Retinal pigment epithelial cell (primary cell): ENCODE results near the gene DCDC1.
"Not testable (repeated sequence)": the region's sequence is repeated elsewhere in the genome, so short reads cannot be mapped to it uniquely, and the experiment has no call there.

ENCODE experiments used
- DNase-seq: peaks from one replicate; pipeline ENCODE4 v3.0.0-alpha.2; 2010; ENCODE audit warnings: low read depth
- H3K4me3 ChIP-seq: 2 replicates; pipeline ENCODE4 v1.5.1; 2011; ENCODE audit warnings: mild to moderate bottlenecking, low read length, control low read depth, moderate library complexity
- CTCF ChIP-seq: conservative IDR thresholded peaks from 2 replicates; pipeline ENCODE4 v1.5.1; 2011; ENCODE audit warnings: low read depth, low read length, control low read depth, inconsistent platforms

The DCDC1 gene

GRCh38 chr11:30984442-30984816, 385.1 kb downstream of the DCDC1 start:
- peak; percentile 58 for DNase-seq
- TF ChIP-seq CTCF: no peak
- H3K4me3 ChIP-seq: no peak overlapping the region

GRCh38 chr11:30983776-30984441, 385.6 kb downstream of the DCDC1 start:
- no peak overlapping the region for H3K4me3 ChIP-seq
- no peak for DNase-seq
- TF ChIP-seq CTCF: no peak

- TF ChIP-seq CTCF: no peak
- no peak overlapping the region for H3K4me3 ChIP-seq
- DNase-seq: no peak
These were observed 386.4 kb downstream of the DCDC1 start for GRCh38 chr11:30983143-30983542.

GRCh38 chr11:30967579-30967978, 402.0 kb downstream of the DCDC1 start:
- TF ChIP-seq CTCF: no peak
- no peak overlapping the region for H3K4me3 ChIP-seq

GRCh38 chr11:30960387-30960992, 409.0 kb downstream of the DCDC1 start:
- peak; percentile 75 for TF ChIP-seq CTCF
- H3K4me3 ChIP-seq: no peak overlapping the region
- no peak for DNase-seq

More at GRCh38 chr11:30967579-30967978, 402.0 kb downstream of the DCDC1 start:
- no peak for DNase-seq

GRCh38 chr11:30956751-30957150, 412.8 kb downstream of the DCDC1 start:
- H3K4me3 ChIP-seq: no peak overlapping the region
- no peak for TF ChIP-seq CTCF
- DNase-seq: no peak

GRCh38 chr11:30949838-30950237, 419.7 kb downstream of the DCDC1 start:
- H3K4me3 ChIP-seq: no peak overlapping the region
- TF ChIP-seq CTCF: no peak
- DNase-seq: no peak

- H3K4me3 ChIP-seq, DNase-seq: not testable (repeated sequence)
These were observed 421.8 kb downstream of the DCDC1 start for GRCh38 chr11:30947715-30948114.
